ENCODE data around the gene C16orf96. TPM values are rescaled to one million over a fixed set of nuclear protein-coding genes. Genes with fewer than 3 reads are reported as not detected.

C16orf96 gene
- total RNA-seq, 2 experiments from 2014 or later, result 0.07 to 0.17 TPM

- Mint-ChIP-seq H3K4me1 (ENCODE audit: low read depth) (no peaks in the 10 kb centered on the region), H3K36me3 (no peaks in the 10 kb centered on the region), H3K27me3 (no peaks in the 10 kb centered on the region), H3K4me3 (no peak overlapping the region), H3K27ac (no peak overlapping the region), H3K9me3 (peaks cover 2% of the 10 kb centered on the region)
- intact Hi-C loops (cut with micrococcal nuclease), result no loop called here
- CTCF ChIA-PET, result no interaction called here
- POLR2A ChIA-PET, result no interaction called here
- DNase-seq, result no peak
Observed at GRCh38 chr16:4593086-4593485, 36.9 kb downstream of the C16orf96 start.

- CTCF ChIA-PET, result interaction anchor here (0.6 to 1.2 kb wide), 2 partner anchors 9 to 89 kb away, joined by 3 to 4 read pairs; no protein-coding TSS in a partner anchor
- POLR2A ChIA-PET, result no interaction called here
- Mint-ChIP-seq H3K9me3 (no peaks in the 10 kb centered on the region), H3K27me3 (no peaks in the 10 kb centered on the region), H3K27ac (no peak overlapping the region), H3K36me3 (no peaks in the 10 kb centered on the region), H3K4me3 (no peak overlapping the region), H3K4me1 (ENCODE audit: low read depth) (no peaks in the 10 kb centered on the region)
- intact Hi-C loops (cut with micrococcal nuclease), result no loop called here
- no peak for DNase-seq
Observed at GRCh38 chr16:4594433-4595410, 38.6 kb downstream of the C16orf96 start.

- no peaks in the 10 kb centered on the region for H3K9me3 Mint-ChIP-seq
- DNase-seq, result no peak
- H3K27ac Mint-ChIP-seq, result no peak overlapping the region
- H3K4me1 Mint-ChIP-seq (ENCODE audit: low read depth), result no peaks in the 10 kb centered on the region
- no peak overlapping the region for H3K4me3 Mint-ChIP-seq
- intact Hi-C loops (cut with micrococcal nuclease), result no loop called here
- no peaks in the 10 kb centered on the region for H3K36me3 Mint-ChIP-seq
- H3K27me3 Mint-ChIP-seq, result no peaks in the 10 kb centered on the region
- ChIA-PET CTCF (interaction anchor here (0.7 to 1.1 kb wide), 2 partner anchors 9 to 131 kb away, joined by 3 read pairs; no protein-coding TSS in a partner anchor), POLR2A (no interaction called here)
Observed at GRCh38 chr16:4597174-4597573, 41.0 kb downstream of the C16orf96 start.

GRCh38 chr16:4599037-4599436 lies 42.9 kb downstream of the C16orf96 start:
- POLR2A ChIA-PET, result no interaction called here
- H3K4me3 Mint-ChIP-seq, result no peak overlapping the region

GRCh38 chr16:4599545-4599944 lies 43.4 kb downstream of the C16orf96 start:
- no peak for DNase-seq
- CTCF ChIA-PET, result interaction anchor here (0.9 kb wide), 2 partner anchors 13 to 49 kb away, joined by 3 to 4 read pairs; no protein-coding TSS in a partner anchor
- POLR2A ChIA-PET, result no interaction called here
- intact Hi-C loops (cut with micrococcal nuclease), result no loop called here
- no peaks in the 10 kb centered on the region for H3K36me3 Mint-ChIP-seq
- no peaks in the 10 kb centered on the region for H3K9me3 Mint-ChIP-seq
- H3K27ac Mint-ChIP-seq, result no peak overlapping the region
- no peaks in the 10 kb centered on the region for H3K27me3 Mint-ChIP-seq
- no peak overlapping the region for H3K4me3 Mint-ChIP-seq
- no peaks in the 10 kb centered on the region for H3K4me1 Mint-ChIP-seq (ENCODE audit: low read depth)

More at GRCh38 chr16:4599037-4599436, 42.9 kb downstream of the C16orf96 start:
- no peaks in the 10 kb centered on the region for H3K9me3 Mint-ChIP-seq
- H3K4me1 Mint-ChIP-seq (ENCODE audit: low read depth), result no peaks in the 10 kb centered on the region
- CTCF ChIA-PET, result interaction anchor here (0.9 kb wide), 2 partner anchors 13 to 49 kb away, joined by 3 to 4 read pairs; no protein-coding TSS in a partner anchor
- no peak for DNase-seq
- intact Hi-C loops (cut with micrococcal nuclease), result no loop called here
- H3K27ac Mint-ChIP-seq, result no peak overlapping the region
- H3K36me3 Mint-ChIP-seq, result no peaks in the 10 kb centered on the region
- H3K27me3 Mint-ChIP-seq, result no peaks in the 10 kb centered on the region

- H3K4me1 Mint-ChIP-seq (ENCODE audit: low read depth), result no peaks in the 10 kb centered on the region
- CTCF ChIA-PET, result no interaction called here
- H3K9me3 Mint-ChIP-seq, result no peaks in the 10 kb centered on the region
- no peaks in the 10 kb centered on the region for H3K36me3 Mint-ChIP-seq
- POLR2A ChIA-PET, result no interaction called here
- H3K27ac Mint-ChIP-seq, result no peak overlapping the region
- H3K27me3 Mint-ChIP-seq, result no peaks in the 10 kb centered on the region
- H3K4me3 Mint-ChIP-seq, result no peak overlapping the region
- intact Hi-C loops (cut with micrococcal nuclease), result no loop called here
- no peak for DNase-seq
Observed at GRCh38 chr16:4601036-4601863, 45.1 kb downstream of the C16orf96 start.

GRCh38 chr16:4601864-4602186 lies 45.7 kb downstream of the C16orf96 start:
- DNase-seq, result no peak
- Mint-ChIP-seq H3K4me3 (no peak overlapping the region), H3K4me1 (ENCODE audit: low read depth) (no peaks in the 10 kb centered on the region), H3K27me3 (no peaks in the 10 kb centered on the region), H3K36me3 (no peaks in the 10 kb centered on the region), H3K9me3 (no peaks in the 10 kb centered on the region), H3K27ac (no peak overlapping the region)
- ChIA-PET POLR2A (no interaction called here), CTCF (no interaction called here)
- intact Hi-C loops (cut with micrococcal nuclease), result no loop called here

GRCh38 chr16:4602331-4602730 lies 46.2 kb downstream of the C16orf96 start:
- Mint-ChIP-seq H3K27ac (no peak overlapping the region), H3K4me1 (ENCODE audit: low read depth) (no peaks in the 10 kb centered on the region), H3K36me3 (no peaks in the 10 kb centered on the region), H3K27me3 (no peaks in the 10 kb centered on the region), H3K9me3 (no peaks in the 10 kb centered on the region), H3K4me3 (no peak overlapping the region)
- intact Hi-C loops (cut with micrococcal nuclease), result no loop called here
- ChIA-PET CTCF (no interaction called here), POLR2A (no interaction called here)
- no peak for DNase-seq

GRCh38 chr16:4603624-4604170 lies 47.6 kb downstream of the C16orf96 start:
- no peak overlapping the region for H3K27ac Mint-ChIP-seq
- intact Hi-C loops (cut with micrococcal nuclease), result no loop called here
- CTCF ChIA-PET, result interaction anchor here (0.6 kb wide), 1 partner anchor 13 kb away, joined by 3 read pairs; no protein-coding TSS in a partner anchor
- POLR2A ChIA-PET, result no interaction called here
- H3K4me1 Mint-ChIP-seq (ENCODE audit: low read depth), result no peaks in the 10 kb centered on the region
- no peaks in the 10 kb centered on the region for H3K27me3 Mint-ChIP-seq
- no peak for DNase-seq
- H3K4me3 Mint-ChIP-seq, result no peak overlapping the region
- H3K36me3 Mint-ChIP-seq, result no peaks in the 10 kb centered on the region
- no peaks in the 10 kb centered on the region for H3K9me3 Mint-ChIP-seq

GRCh38 chr16:4604401-4604800 lies 48.3 kb downstream of the C16orf96 start:
- POLR2A ChIA-PET, result no interaction called here
- Mint-ChIP-seq H3K36me3 (no peaks in the 10 kb centered on the region), H3K4me1 (ENCODE audit: low read depth) (no peaks in the 10 kb centered on the region), H3K9me3 (no peaks in the 10 kb centered on the region), H3K4me3 (no peak overlapping the region), H3K27ac (no peak overlapping the region), H3K27me3 (no peaks in the 10 kb centered on the region)
- intact Hi-C loops (cut with micrococcal nuclease), result no loop called here
- CTCF ChIA-PET, result no interaction called here
- no peak for DNase-seq

- CTCF ChIA-PET, result interaction anchor here (1.2 to 1.6 kb wide), 2 partner anchors 9 to 20 kb away, joined by 3 read pairs; no protein-coding TSS in a partner anchor
- H3K9me3 Mint-ChIP-seq, result no peaks in the 10 kb centered on the region
- no peak overlapping the region for H3K4me3 Mint-ChIP-seq
- no peak overlapping the region for H3K27ac Mint-ChIP-seq
- H3K4me1 Mint-ChIP-seq (ENCODE audit: low read depth), result no peaks in the 10 kb centered on the region
- no peaks in the 10 kb centered on the region for H3K36me3 Mint-ChIP-seq
- intact Hi-C loops (cut with micrococcal nuclease), result no loop called here
- DNase-seq, result no peak
- no peaks in the 10 kb centered on the region for H3K27me3 Mint-ChIP-seq
- POLR2A ChIA-PET, result no interaction called here
Observed at GRCh38 chr16:4606354-4606753, 50.2 kb downstream of the C16orf96 start.
